Neuron (in vitro differentiated cells): ENCODE measurements around the gene LRRC49.

Experiments
- H2AFZ ChIP-seq: one replicate; pipeline ENCODE4 v1.6.1; 2013; ENCODE audit warnings: low read depth, mild to moderate bottlenecking, inconsistent platforms, low read length, moderate library complexity
- H3K27me3 ChIP-seq: one replicate; pipeline ENCODE4 v1.6.1; 2013; ENCODE audit warnings: low read length; ENCODE audit not compliant: insufficient read depth
- H3K36me3 ChIP-seq: one replicate; pipeline ENCODE4 v1.6.1; 2013; ENCODE audit warnings: low read length; ENCODE audit not compliant: insufficient read depth
- H3K4me1 ChIP-seq: one replicate; pipeline ENCODE4 v1.6.1; 2013; ENCODE audit warnings: low read length; ENCODE audit not compliant: insufficient read depth
- H3K4me3 ChIP-seq: 2 replicates; pipeline ENCODE4 v1.5.1; 2013; ENCODE audit warnings: mild to moderate bottlenecking, low read length, moderate library complexity
- H3K9me3 ChIP-seq: one replicate; pipeline ENCODE4 v1.6.1; 2013; ENCODE audit warnings: low read length

Gene LRRC49

GRCh38 chr15:71088155-71088554 is 195.5 kb downstream of the LRRC49 start:
- no peak overlapping the region for H3K4me3 ChIP-seq
- no peaks in the 10 kb centered on the region for H3K4me1 ChIP-seq
- no peaks in the 10 kb centered on the region for H3K27me3 ChIP-seq
- peaks cover 3% of the 10 kb centered on the region for H3K9me3 ChIP-seq
- no peak overlapping the region for H2AFZ ChIP-seq
- no peaks in the 10 kb centered on the region for H3K36me3 ChIP-seq

GRCh38 chr15:71088683-71089082 is 196.1 kb downstream of the LRRC49 start:
- no peaks in the 10 kb centered on the region for H3K36me3 ChIP-seq
- no peak overlapping the region for H3K4me3 ChIP-seq
- H2AFZ ChIP-seq, result no peak overlapping the region
- peaks cover 3% of the 10 kb centered on the region for H3K9me3 ChIP-seq
- no peaks in the 10 kb centered on the region for H3K27me3 ChIP-seq
- H3K4me1 ChIP-seq, result no peaks in the 10 kb centered on the region

GRCh38 chr15:71089801-71090200 is 197.2 kb downstream of the LRRC49 start:
- H3K27me3 ChIP-seq, result no peaks in the 10 kb centered on the region
- H3K36me3 ChIP-seq, result no peaks in the 10 kb centered on the region
- H3K4me3 ChIP-seq, result no peak overlapping the region
- H3K9me3 ChIP-seq, result peaks cover 3% of the 10 kb centered on the region
- no peaks in the 10 kb centered on the region for H3K4me1 ChIP-seq
- H2AFZ ChIP-seq, result no peak overlapping the region

GRCh38 chr15:71091601-71092000 is 199.0 kb downstream of the LRRC49 start:
- no peaks in the 10 kb centered on the region for H3K36me3 ChIP-seq
- H3K27me3 ChIP-seq, result no peaks in the 10 kb centered on the region
- no peaks in the 10 kb centered on the region for H3K4me1 ChIP-seq
- no peak overlapping the region for H2AFZ ChIP-seq
- H3K9me3 ChIP-seq, result peaks cover 3% of the 10 kb centered on the region
- no peak overlapping the region for H3K4me3 ChIP-seq

GRCh38 chr15:71092056-71092600 is 199.5 kb downstream of the LRRC49 start:
- Histone ChIP-seq H3K36me3 (no peaks in the 10 kb centered on the region), H3K27me3 (no peaks in the 10 kb centered on the region), H3K4me1 (no peaks in the 10 kb centered on the region), H3K9me3 (peaks cover 3% of the 10 kb centered on the region), H2AFZ (no peak overlapping the region), H3K4me3 (no peak overlapping the region)

GRCh38 chr15:71093054-71094024 is 200.7 kb downstream of the LRRC49 start:
- Histone ChIP-seq H3K9me3 (peaks cover 3% of the 10 kb centered on the region), H3K4me1 (no peaks in the 10 kb centered on the region), H3K36me3 (no peaks in the 10 kb centered on the region), H3K4me3 (no peak overlapping the region), H2AFZ (no peak overlapping the region), H3K27me3 (no peaks in the 10 kb centered on the region)

GRCh38 chr15:71094137-71094536 is 201.5 kb downstream of the LRRC49 start:
- H2AFZ ChIP-seq, result no peak overlapping the region
- no peaks in the 10 kb centered on the region for H3K27me3 ChIP-seq
- no peaks in the 10 kb centered on the region for H3K36me3 ChIP-seq
- H3K9me3 ChIP-seq, result no peaks in the 10 kb centered on the region
- H3K4me3 ChIP-seq, result no peak overlapping the region
- H3K4me1 ChIP-seq, result no peaks in the 10 kb centered on the region

- no peaks in the 10 kb centered on the region for H3K27me3 ChIP-seq
- no peak overlapping the region for H3K4me3 ChIP-seq
- H3K4me1 ChIP-seq, result no peaks in the 10 kb centered on the region
- no peaks in the 10 kb centered on the region for H3K36me3 ChIP-seq
- H2AFZ ChIP-seq, result no peak overlapping the region
- H3K9me3 ChIP-seq, result no peaks in the 10 kb centered on the region
These were observed 204.1 kb downstream of the LRRC49 start for GRCh38 chr15:71096676-71097075.

- H3K27me3 ChIP-seq, result no peaks in the 10 kb centered on the region
- no peaks in the 10 kb centered on the region for H3K4me1 ChIP-seq
- no peaks in the 10 kb centered on the region for H3K36me3 ChIP-seq
- no peak overlapping the region for H2AFZ ChIP-seq
- H3K4me3 ChIP-seq, result no peak overlapping the region
- H3K9me3 ChIP-seq, result no peaks in the 10 kb centered on the region
These were observed 205.3 kb downstream of the LRRC49 start for GRCh38 chr15:71097890-71098289.

GRCh38 chr15:71098920-71099319 is 206.3 kb downstream of the LRRC49 start:
- no peaks in the 10 kb centered on the region for H3K4me1 ChIP-seq
- peaks cover 3% of the 10 kb centered on the region for H3K27me3 ChIP-seq
- no peak overlapping the region for H2AFZ ChIP-seq
- no peaks in the 10 kb centered on the region for H3K9me3 ChIP-seq
- H3K36me3 ChIP-seq, result no peaks in the 10 kb centered on the region
- no peak overlapping the region for H3K4me3 ChIP-seq
